Measurements from ENCODE around the gene HUNK.

HUNK gene

GRCh38 chr21:31959881-31960280 lies 87.1 kb downstream of the HUNK start:
- no peak for DNase-seq (ENCODE audit: low spot score)

GRCh38 chr21:31961027-31961426 lies 88.2 kb downstream of the HUNK start:
- no peak for DNase-seq (ENCODE audit: low spot score)

GRCh38 chr21:31961704-31962103 lies 88.9 kb downstream of the HUNK start:
- DNase-seq (ENCODE audit: low spot score): no peak

- DNase-seq (ENCODE audit: low spot score): no peak
These were observed 91.9 kb downstream of the HUNK start for GRCh38 chr21:31964692-31965091.

- no peak for DNase-seq (ENCODE audit: low spot score)
These were observed 94.5 kb downstream of the HUNK start for GRCh38 chr21:31967334-31967733.

- no peak for DNase-seq (ENCODE audit: low spot score)
These were observed 99.8 kb downstream of the HUNK start for GRCh38 chr21:31972622-31973021.

GRCh38 chr21:31973402-31973944 lies 100.7 kb downstream of the HUNK start:
- no peak for DNase-seq (ENCODE audit: low spot score)

GRCh38 chr21:31974454-31974985 lies 101.7 kb downstream of the HUNK start:
- no peak for DNase-seq (ENCODE audit: low spot score)

- no peak for DNase-seq (ENCODE audit: low spot score)
These were observed 102.7 kb downstream of the HUNK start for GRCh38 chr21:31975491-31975890.

GRCh38 chr21:31977816-31978215 lies 105.0 kb downstream of the HUNK start:
- DNase-seq (ENCODE audit: low spot score): no peak

GRCh38 chr21:31983120-31983519 lies 110.3 kb downstream of the HUNK start:
- no peak for DNase-seq (ENCODE audit: low spot score)

- no peak for DNase-seq (ENCODE audit: low spot score)
These were observed 110.7 kb downstream of the HUNK start for GRCh38 chr21:31983554-31983953.

- DNase-seq (ENCODE audit: low spot score): no peak
These were observed 112.6 kb downstream of the HUNK start for GRCh38 chr21:31985398-31985797.

GRCh38 chr21:31986035-31986856 lies 113.4 kb downstream of the HUNK start:
- no peak for DNase-seq (ENCODE audit: low spot score)

GRCh38 chr21:31987696-31988095 lies 114.9 kb downstream of the HUNK start:
- DNase-seq (ENCODE audit: low spot score): no peak

- no peak for DNase-seq (ENCODE audit: low spot score)
These were observed 115.9 kb downstream of the HUNK start for GRCh38 chr21:31988492-31989290.

GRCh38 chr21:31991356-31992331 lies 118.8 kb downstream of the HUNK start:
- DNase-seq (ENCODE audit: low spot score): no peak

- DNase-seq (ENCODE audit: low spot score): no peak
These were observed 119.6 kb downstream of the HUNK start for GRCh38 chr21:31992391-31992790.

- no peak for DNase-seq (ENCODE audit: low spot score)
These were observed 121.3 kb downstream of the HUNK start for GRCh38 chr21:31993826-31994825.

GRCh38 chr21:31997191-31997590 lies 124.4 kb downstream of the HUNK start:
- DNase-seq (ENCODE audit: low spot score): no peak

All from left forelimb (tissue), 1 donor.